ENCODE measurements around the gene AIFM2.

DNA sequence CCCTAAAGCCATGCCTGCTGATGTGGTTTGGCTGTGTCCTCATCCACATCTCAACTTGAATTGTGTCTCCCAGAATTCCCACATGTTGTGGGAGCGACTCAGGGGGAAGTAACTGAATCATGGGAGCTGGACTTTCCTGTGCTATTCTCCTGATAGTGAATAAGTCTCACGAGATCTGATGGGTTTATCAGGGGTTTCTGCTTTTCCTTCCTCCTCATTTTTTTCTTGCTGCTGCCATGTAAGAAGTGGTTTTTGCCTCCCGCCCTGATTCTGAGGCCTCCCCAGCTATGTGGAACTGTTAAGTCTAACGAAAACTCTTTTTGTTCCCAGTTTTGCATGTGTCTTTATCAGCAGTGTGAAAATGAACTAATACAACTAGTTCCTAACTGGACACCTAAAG lies 68.1 kb downstream of the AIFM2 start:
- no peak for TF ChIP-seq CTCF (IDR thresholded peaks at IDR 0.05; ENCODE audit: low read length)
- no peak for TF ChIP-seq EZH2phosphoT487 (IDR thresholded peaks at IDR 0.05; ENCODE audit: low read length)
